ENCODE data around the gene FGFRL1.

The FGFRL1 gene

DNA sequence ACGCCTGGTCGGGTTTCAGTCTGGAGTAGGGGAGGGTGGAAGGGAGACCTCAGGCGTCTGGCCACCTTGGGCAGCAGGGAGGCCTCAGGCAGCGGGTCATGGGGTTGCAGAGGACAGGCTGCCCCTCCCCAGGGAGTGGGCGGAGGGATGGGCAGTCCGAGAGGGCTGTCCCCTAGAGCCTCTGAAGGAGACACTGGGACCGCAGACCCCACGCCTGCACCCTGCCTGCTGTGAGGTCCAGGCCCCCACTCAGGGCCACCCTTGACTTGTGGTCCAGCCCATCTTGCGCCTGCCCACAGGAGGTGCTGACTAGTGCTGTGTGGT is 16.5 kb downstream of the FGFRL1 start:
- Histone ChIP-seq H3K27ac (ENCODE audit: low read length) (no peak overlapping the region), H3K4me2 (ENCODE audit: low read length) (no peak overlapping the region), H2AFZ (ENCODE audit: low read depth, low read length) (no peak overlapping the region), H3K36me3 (replicated peaks; ENCODE audit: low read depth, low read length) (no peaks in the 10 kb centered on the region), H3K4me3 (ENCODE audit: low read length) (no peak overlapping the region), H3K9ac (ENCODE audit: low read length) (no peak overlapping the region), H3K79me2 (ENCODE audit: low read length) (no peaks in the 10 kb centered on the region), H3K4me1 (ENCODE audit: low read length) (peaks cover 13% of the 10 kb centered on the region), H3K9me3 (ENCODE audit: insufficient read depth, low read length) (no peaks in the 10 kb centered on the region), H3K27me3 (ENCODE audit: low read depth, low read length) (no peaks in the 10 kb centered on the region), H4K20me1 (ENCODE audit: insufficient read depth, low read length) (no peaks in the 10 kb centered on the region)
- TF ChIP-seq, protein P1, sequence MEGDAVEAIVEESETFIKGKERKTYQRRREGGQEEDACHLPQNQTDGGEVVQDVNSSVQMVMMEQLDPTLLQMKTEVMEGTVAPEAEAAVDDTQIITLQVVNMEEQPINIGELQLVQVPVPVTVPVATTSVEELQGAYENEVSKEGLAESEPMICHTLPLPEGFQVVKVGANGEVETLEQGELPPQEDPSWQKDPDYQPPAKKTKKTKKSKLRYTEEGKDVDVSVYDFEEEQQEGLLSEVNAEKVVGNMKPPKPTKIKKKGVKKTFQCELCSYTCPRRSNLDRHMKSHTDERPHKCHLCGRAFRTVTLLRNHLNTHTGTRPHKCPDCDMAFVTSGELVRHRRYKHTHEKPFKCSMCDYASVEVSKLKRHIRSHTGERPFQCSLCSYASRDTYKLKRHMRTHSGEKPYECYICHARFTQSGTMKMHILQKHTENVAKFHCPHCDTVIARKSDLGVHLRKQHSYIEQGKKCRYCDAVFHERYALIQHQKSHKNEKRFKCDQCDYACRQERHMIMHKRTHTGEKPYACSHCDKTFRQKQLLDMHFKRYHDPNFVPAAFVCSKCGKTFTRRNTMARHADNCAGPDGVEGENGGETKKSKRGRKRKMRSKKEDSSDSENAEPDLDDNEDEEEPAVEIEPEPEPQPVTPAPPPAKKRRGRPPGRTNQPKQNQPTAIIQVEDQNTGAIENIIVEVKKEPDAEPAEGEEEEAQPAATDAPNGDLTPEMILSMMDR (IDR thresholded peaks at IDR 0.05; ENCODE audit: low read depth, low read length), result no peak
- TF ChIP-seq EZH2phosphoT487 (IDR thresholded peaks at IDR 0.05; ENCODE audit: low read depth), result no peak

DNA sequence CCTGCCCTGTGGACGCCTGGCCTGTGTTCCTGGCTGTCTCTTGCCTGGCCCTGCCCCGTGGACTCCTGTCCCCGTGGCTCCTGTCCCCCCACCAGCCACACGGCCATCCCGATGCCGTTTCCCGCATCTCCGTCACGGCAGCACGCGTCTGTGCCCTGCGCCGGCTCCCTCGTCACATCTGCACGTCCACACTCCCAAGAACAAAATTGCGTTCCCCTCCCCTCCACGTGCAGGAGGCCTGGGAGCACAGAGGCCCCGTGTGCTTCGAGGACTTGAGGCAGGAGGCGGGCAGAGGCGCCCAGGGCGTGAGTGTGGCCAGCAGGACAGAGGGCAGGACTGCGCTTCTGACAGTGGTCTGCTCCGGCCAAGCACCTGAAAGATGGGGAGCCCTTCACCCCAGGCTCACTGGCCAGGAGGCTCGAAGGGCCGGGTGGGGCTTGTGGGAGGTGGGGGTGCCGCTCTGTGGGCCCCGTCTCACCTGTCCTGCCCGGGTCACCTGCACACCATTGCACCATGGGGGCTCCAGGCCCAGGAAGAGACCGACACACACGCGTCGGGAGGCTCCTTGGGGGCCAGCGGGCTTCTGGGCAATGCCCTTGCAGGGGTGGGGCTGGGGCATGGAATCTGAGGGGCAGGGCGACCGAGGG is 17.3 kb downstream of the FGFRL1 start:
- H3K36me3 ChIP-seq (replicated peaks; ENCODE audit: low read depth, low read length), result no peaks in the 10 kb centered on the region
- H3K27ac ChIP-seq (ENCODE audit: low read length), result no peak overlapping the region
- H3K9ac ChIP-seq (ENCODE audit: low read length), result no peak overlapping the region
- H3K4me1 ChIP-seq (ENCODE audit: low read length), result peaks cover 13% of the 10 kb centered on the region
- TF ChIP-seq, protein P1 (IDR thresholded peaks at IDR 0.05; ENCODE audit: low read depth, low read length), result no peak
- TF ChIP-seq EZH2phosphoT487 (IDR thresholded peaks at IDR 0.05; ENCODE audit: low read depth), result no peak
- no peaks in the 10 kb centered on the region for H3K9me3 ChIP-seq (ENCODE audit: insufficient read depth, low read length)
- H3K4me3 ChIP-seq (ENCODE audit: low read length), result no peak overlapping the region
- no peak overlapping the region for H3K4me2 ChIP-seq (ENCODE audit: low read length)
- no peaks in the 10 kb centered on the region for H3K79me2 ChIP-seq (ENCODE audit: low read length)
- no peak overlapping the region for H2AFZ ChIP-seq (ENCODE audit: low read depth, low read length)
- no peaks in the 10 kb centered on the region for H4K20me1 ChIP-seq (ENCODE audit: insufficient read depth, low read length)
- H3K27me3 ChIP-seq (ENCODE audit: low read depth, low read length), result no peaks in the 10 kb centered on the region

DNA sequence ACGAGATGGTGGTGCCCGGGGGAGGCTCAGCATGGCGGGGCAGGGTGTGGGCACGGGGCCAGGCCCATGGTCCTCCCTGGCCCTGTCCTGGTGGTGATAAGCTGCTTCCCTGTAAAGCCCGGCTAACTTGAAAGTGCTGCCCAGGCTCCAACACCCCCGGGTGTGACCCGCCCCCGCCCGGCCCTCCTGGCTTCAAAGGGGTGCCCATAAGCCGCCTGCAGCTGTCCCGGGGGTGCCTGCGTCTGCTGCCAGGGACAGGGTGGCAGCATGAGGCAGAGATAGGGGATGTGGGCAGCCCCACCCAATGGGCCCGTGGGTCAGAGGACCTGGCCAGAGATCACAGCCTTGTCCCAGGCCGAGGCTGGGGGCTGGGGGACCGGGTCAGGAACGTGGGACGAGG is 18.1 kb downstream of the FGFRL1 start:
- Histone ChIP-seq H2AFZ (ENCODE audit: low read depth, low read length) (no peak overlapping the region), H3K9me3 (ENCODE audit: insufficient read depth, low read length) (no peaks in the 10 kb centered on the region), H3K4me2 (ENCODE audit: low read length) (no peak overlapping the region), H4K20me1 (ENCODE audit: insufficient read depth, low read length) (no peaks in the 10 kb centered on the region), H3K4me3 (ENCODE audit: low read length) (no peak overlapping the region), H3K4me1 (ENCODE audit: low read length) (peaks cover 13% of the 10 kb centered on the region), H3K27me3 (ENCODE audit: low read depth, low read length) (no peaks in the 10 kb centered on the region), H3K36me3 (replicated peaks; ENCODE audit: low read depth, low read length) (no peaks in the 10 kb centered on the region), H3K79me2 (ENCODE audit: low read length) (no peaks in the 10 kb centered on the region), H3K27ac (ENCODE audit: low read length) (no peak overlapping the region), H3K9ac (ENCODE audit: low read length) (no peak overlapping the region)
- TF ChIP-seq, protein P1 (IDR thresholded peaks at IDR 0.05; ENCODE audit: low read depth, low read length), result no peak
- TF ChIP-seq EZH2phosphoT487 (IDR thresholded peaks at IDR 0.05; ENCODE audit: low read depth), result no peak

DNA sequence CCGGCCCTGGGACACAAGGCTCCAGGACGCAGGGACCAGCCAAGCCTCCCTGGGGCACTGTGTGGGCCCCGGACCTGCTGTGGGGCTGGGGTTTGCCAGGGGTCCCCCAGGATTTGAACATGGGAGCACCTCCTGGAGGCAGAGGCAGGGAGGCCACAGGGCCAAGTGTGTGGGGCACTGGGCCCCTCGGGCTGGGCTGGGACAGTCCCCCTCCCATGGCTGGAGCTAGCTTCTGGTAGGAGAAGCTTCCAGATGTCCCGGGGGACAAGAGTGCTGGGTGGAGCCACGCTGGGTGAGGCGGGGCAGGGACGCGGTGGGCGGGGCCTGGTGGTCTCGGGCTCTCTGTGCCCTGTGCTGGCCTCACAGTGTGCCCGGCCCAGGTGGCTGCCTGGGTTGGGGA is 18.6 kb downstream of the FGFRL1 start:
- Histone ChIP-seq H3K9me3 (ENCODE audit: insufficient read depth, low read length) (no peaks in the 10 kb centered on the region), H4K20me1 (ENCODE audit: insufficient read depth, low read length) (no peaks in the 10 kb centered on the region), H3K4me1 (ENCODE audit: low read length) (peaks cover 13% of the 10 kb centered on the region), H3K4me2 (ENCODE audit: low read length) (no peak overlapping the region), H3K4me3 (ENCODE audit: low read length) (no peak overlapping the region), H2AFZ (ENCODE audit: low read depth, low read length) (no peak overlapping the region), H3K36me3 (replicated peaks; ENCODE audit: low read depth, low read length) (no peaks in the 10 kb centered on the region), H3K27me3 (ENCODE audit: low read depth, low read length) (no peaks in the 10 kb centered on the region), H3K79me2 (ENCODE audit: low read length) (no peaks in the 10 kb centered on the region), H3K27ac (ENCODE audit: low read length) (no peak overlapping the region), H3K9ac (ENCODE audit: low read length) (no peak overlapping the region)
- TF ChIP-seq, protein P1 (IDR thresholded peaks at IDR 0.05; ENCODE audit: low read depth, low read length), result no peak
- no peak for TF ChIP-seq EZH2phosphoT487 (IDR thresholded peaks at IDR 0.05; ENCODE audit: low read depth)
